ENCODE measurements around the gene STRA6. TPM values are rescaled to one million over a fixed set of nuclear protein-coding genes. Genes with fewer than 3 reads are reported as not detected.

STRA6 gene
- total RNA-seq, 1 experiment from 2014 or later = 0.29 TPM

GRCh38 chr15:74171965-74172541, 30.5 kb downstream of the STRA6 start:
- Histone ChIP-seq H3K4me3 (ENCODE audit: low read length) (no peak overlapping the region), H3K27ac (ENCODE audit: low read length) (no peak overlapping the region), H4K20me1 (ENCODE audit: low read length) (no peaks in the 10 kb centered on the region), H3K36me3 (ENCODE audit: low read depth, low read length) (no peaks in the 10 kb centered on the region), H2AFZ (ENCODE audit: low read length) (no peak overlapping the region), H3K79me2 (ENCODE audit: low read length) (no peaks in the 10 kb centered on the region), H3K4me1 (ENCODE audit: insufficient read depth, low read length) (no peaks in the 10 kb centered on the region; the same call in 1 of the 2 replicates), H3K27me3 (ENCODE audit: low read length) (no peaks in the 10 kb centered on the region), H3K9ac (ENCODE audit: low read length) (no peak overlapping the region), H3K9me3 (ENCODE audit: low read length) (no peaks in the 10 kb centered on the region), H3F3A (ENCODE audit: low read length, unreplicated experiment) (no peaks in the 10 kb centered on the region), H3K9me2 (replicated peaks; ENCODE audit: low read length) (no peaks in the 10 kb centered on the region), H3K4me2 (ENCODE audit: low read length) (no peak overlapping the region)
- no peak for TF ChIP-seq EZH2 (IDR thresholded peaks at IDR 0.05; ENCODE audit: low read length, unreplicated experiment)
- TF ChIP-seq CTCF (conservative IDR thresholded peaks at IDR 0.05; ENCODE audit: low read depth, low read length) = no peak
- no peak for TF ChIP-seq EZH2phosphoT487 (IDR thresholded peaks at IDR 0.05; ENCODE audit: borderline replicate concordance, low read length)
- no TSS peak for BruUV-seq (replicated peaks)
- intact Hi-C loops (cut with micrococcal nuclease) = no loop called here
- CTCF ChIA-PET = no interaction called here
- POLR2A ChIA-PET (ENCODE audit: unreplicated experiment) = no interaction called here
- ATAC-seq = no peak
- no peak for DNase-seq

GRCh38 chr15:74170875-74171578, 31.6 kb downstream of the STRA6 start:
- Histone ChIP-seq H3F3A (ENCODE audit: low read length, unreplicated experiment) (no peaks in the 10 kb centered on the region), H2AFZ (ENCODE audit: low read length) (no peak overlapping the region), H3K4me2 (ENCODE audit: low read length) (no peak overlapping the region), H3K9me3 (ENCODE audit: low read length) (no peaks in the 10 kb centered on the region), H3K9ac (ENCODE audit: low read length) (no peak overlapping the region), H3K9me2 (replicated peaks; ENCODE audit: low read length) (no peaks in the 10 kb centered on the region), H4K20me1 (ENCODE audit: low read length) (no peaks in the 10 kb centered on the region), H3K4me3 (ENCODE audit: low read length) (no peak overlapping the region), H3K36me3 (ENCODE audit: low read depth, low read length) (no peaks in the 10 kb centered on the region), H3K79me2 (ENCODE audit: low read length) (no peaks in the 10 kb centered on the region), H3K4me1 (ENCODE audit: insufficient read depth, low read length) (no peaks in the 10 kb centered on the region), H3K27ac (ENCODE audit: low read length) (no peak overlapping the region), H3K27me3 (ENCODE audit: low read length) (no peaks in the 10 kb centered on the region)
- BruUV-seq (replicated peaks) = no TSS peak
- TF ChIP-seq CTCF (conservative IDR thresholded peaks at IDR 0.05; ENCODE audit: low read depth, low read length) (no peak), EZH2phosphoT487 (IDR thresholded peaks at IDR 0.05; ENCODE audit: borderline replicate concordance, low read length) (no peak), EZH2 (IDR thresholded peaks at IDR 0.05; ENCODE audit: low read length, unreplicated experiment) (no peak)
- intact Hi-C loops (cut with micrococcal nuclease) = no loop called here
- POLR2A ChIA-PET (ENCODE audit: unreplicated experiment) = no interaction called here
- DNase-seq (no peak), ATAC-seq (no peak)
- CTCF ChIA-PET = no interaction called here
